Caki2 (cell line): Measurements from ENCODE around the gene IFT20. TPM values are rescaled to one million over a fixed set of nuclear protein-coding genes. Genes with fewer than 3 reads are reported as not detected.

ENCODE experiments used
- DNase-seq: peaks from one replicate; pipeline ENCODE4 v3.0.0-alpha.2; 2015; ENCODE audit warnings: low read depth
- in situ Hi-C: cut with HindIII; loops from 2 replicates; pipeline ENCODE4 v1.10.0; 2016; ENCODE audit warnings: low sequenced_read_pairs, low pct_unique_long_range_greater_than_20kb, mixed read lengths
- total RNA-seq: library from RNA; depleted of rRNA; stranded (reverse); fragments of >200 nt; shearing (Covaris generic); gene quantifications from 2 replicates; pipeline ENCODE4 v1.2.3, GENCODE V29; 2014; ENCODE audit warnings: low replicate concordance; rRNA removed

The IFT20 gene
- total RNA-seq, 1 experiment from 2014 or later, result 35.8 TPM

DNA sequence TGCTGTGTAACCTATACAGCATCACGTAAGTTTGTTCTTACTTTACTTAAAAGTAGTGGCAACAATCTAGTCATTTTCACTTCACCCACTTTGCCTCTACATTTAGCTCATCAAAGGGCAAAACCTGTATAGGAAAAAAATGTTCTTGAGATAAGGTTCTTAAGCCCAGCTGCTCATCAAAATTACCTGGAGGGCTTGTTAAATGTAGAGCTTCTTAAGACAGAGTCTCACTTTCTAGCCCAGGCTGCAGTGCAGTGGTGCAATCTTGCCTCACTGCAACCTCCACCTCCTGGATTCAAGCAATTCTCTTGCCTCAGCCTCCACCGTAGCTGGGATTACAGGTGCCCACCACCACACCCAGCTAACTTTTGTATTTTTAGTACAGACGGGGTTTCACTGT lies 54.4 kb downstream of the IFT20 start:
- no peak for DNase-seq
- in situ Hi-C loops, result no loop called here

GRCh38 chr17:28279411-28279810 lies 55.9 kb downstream of the IFT20 start:
- DNase-seq, result no peak
- in situ Hi-C loops, result no loop called here

Other genes starting within 250 kb of the IFT20 start
- gene TMEM97, start 16.3 kb downstream of the IFT20 start, total RNA-seq, result 44.4 and 45.1 TPM in 2 replicates
- 28.4 and 69.6 TPM in 2 replicates for gene TNFAIP1, start 289 bp upstream of the IFT20 start, total RNA-seq
- gene POLDIP2, start 22.1 kb upstream of the IFT20 start, total RNA-seq, result 138 and 185 TPM in 2 replicates
- not detected in 2 replicates for gene SEBOX, start 29.7 kb upstream of the IFT20 start, total RNA-seq
- gene VTN, start 34.8 kb upstream of the IFT20 start, total RNA-seq, result not detected in 2 replicates
- 4.2 and 5.0 TPM in 2 replicates for gene SARM1, start 36.2 kb upstream of the IFT20 start, total RNA-seq
- 24.3 and 33.0 TPM in 2 replicates for gene SLC46A1, start 70.7 kb upstream of the IFT20 start, total RNA-seq
- not detected in 2 replicates for gene SLC13A2, start 138.2 kb upstream of the IFT20 start, total RNA-seq
- not detected in 2 replicates for gene FOXN1, start 170.9 kb upstream of the IFT20 start, total RNA-seq
- 47.6 and 67.4 TPM in 2 replicates for gene UNC119, start 217.2 kb upstream of the IFT20 start, total RNA-seq
- 62.5 and 73.2 TPM in 2 replicates for gene PIGS, start 236.1 kb upstream of the IFT20 start, total RNA-seq
- gene ALDOC, start 241.4 kb upstream of the IFT20 start, total RNA-seq, result 178 and 219 TPM in 2 replicates